ENCODE measurements around the gene APOBEC4.

- TF ChIP-seq CTCF (IDR thresholded peaks at IDR 0.05), result peak; percentile 48 to 52 (median 51)
- no peak for TF ChIP-seq POLR2A (IDR thresholded peaks at IDR 0.05)
Observed at GRCh38 chr1:183633676-183634343, 19.3 kb downstream of the APOBEC4 start.
